Natural killer cell (primary cell): ENCODE results near the gene CCL14. TPM values are rescaled to one million over a fixed set of nuclear protein-coding genes. Genes with fewer than 3 reads are reported as not detected.
A peak's percentile ranks its signal among the peaks of the same experiment; 100 is the strongest.
"Not testable (repeated sequence)": the region's sequence is repeated elsewhere in the genome, so short reads cannot be mapped to it uniquely, and the experiment has no call there.

Source experiments
- ATAC-seq, 3 donors: fragments of 150-1000 bp in 2 of 3; fragments of 200-7000 bp in 1 of 3; cut with Tn5 transposase; 1 replicate in 1 of 3; 2 replicates in 2 of 3; pipeline ENCODE4 v1.10.0; 2021; ENCODE audit warnings: mild to moderate bottlenecking in 2 of 3, moderate library complexity in 2 of 3
- DNase-seq, 2 donors: peaks; one replicate each; pipeline versions ENCODE4 v3.0.0 to v3.0.0-alpha.2; 2013 to 2021; ENCODE audit warnings: mixed read lengths in 1 of 2
- H3K27ac ChIP-seq: one replicate; pipeline ENCODE4 v1.5.1; 2013; ENCODE audit warnings: mild to moderate bottlenecking, low read length
- H3K27me3 ChIP-seq: one replicate; pipeline ENCODE4 v1.6.1; 2013; ENCODE audit warnings: low read length; ENCODE audit not compliant: control insufficient read depth, insufficient read depth
- H3K36me3 ChIP-seq: one replicate; pipeline ENCODE4 v1.6.1; 2013; ENCODE audit warnings: low read length; ENCODE audit not compliant: control insufficient read depth, insufficient read depth
- H3K4me1 ChIP-seq: one replicate; pipeline ENCODE4 v1.6.1; 2013; ENCODE audit warnings: low read length; ENCODE audit not compliant: control insufficient read depth, insufficient read depth
- H3K4me3 ChIP-seq: one replicate; pipeline ENCODE4 v1.5.1; 2013; ENCODE audit warnings: low read length
- H3K9me3 ChIP-seq: one replicate; pipeline ENCODE4 v1.6.1; 2013; ENCODE audit warnings: low read length; ENCODE audit not compliant: control insufficient read depth, insufficient read depth
- H3K27ac Mint-ChIP-seq, 2 donors: one replicate each; pipeline ENCODE4 v1.8.0; 2022; ENCODE audit warnings: mild to moderate bottlenecking in 2 of 2, mixed read lengths in 2 of 2, moderate library complexity in 1 of 2
- H3K27me3 Mint-ChIP-seq, 2 donors: one replicate each; pipeline ENCODE4 v1.8.0; 2022; ENCODE audit warnings: low read depth in 2 of 2, mixed read lengths in 2 of 2
- H3K36me3 Mint-ChIP-seq: one replicate; pipeline ENCODE4 v1.8.0; 2022; ENCODE audit warnings: mixed read lengths
- H3K4me1 Mint-ChIP-seq, 2 donors: one replicate each; pipeline ENCODE4 v1.8.0; 2022; ENCODE audit warnings: mixed read lengths in 2 of 2
- H3K4me3 Mint-ChIP-seq: one replicate; pipeline ENCODE4 v1.8.0; 2022; ENCODE audit warnings: mild to moderate bottlenecking, moderate library complexity, mixed read lengths
- H3K9me3 Mint-ChIP-seq, 2 donors: one replicate each; pipeline ENCODE4 v1.8.0; 2022; ENCODE audit warnings: mixed read lengths in 2 of 2
- CTCF ChIP-seq: fragments of 200-600 bp; IDR thresholded peaks from one replicate; pipeline ENCODE4 v1.8.0; 2022; ENCODE audit warnings: antibody characterized with exemption
- WGBS: methylation state at CpG from one replicate; pipeline ENCODE4 v1.1.7; 2013; ENCODE audit warnings: missing lambda C conversion rate; ENCODE audit not compliant: insufficient coverage; 5-methylcytosine and 5-hydroxymethylcytosine counted together
- intact Hi-C: fragments of 100-400 bp; cut with micrococcal nuclease; formaldehyde crosslinking; loops from one replicate; pipeline ENCODE4 v1.14.2; 2022
- total RNA-seq, 4 donors: library from RNA; stranded (reverse); fragments of 120-200 nt in 1 of 4; gene quantifications; one replicate each; pipeline versions ENCODE4 v1.2.3 to v1.2.4, GENCODE V29; 2013 to 2022

CCL14 gene
- total RNA-seq, 3 donors from 2014 or later (not counting 1 experiment from before 2014, with no cell fraction given) = not detected

GRCh38 chr17:36000732-36001109 lies 14.2 kb upstream of the CCL14 start:
- Histone ChIP-seq H3K4me1 (peaks cover 3% of the 10 kb centered on the region), H3K36me3 (no peaks in the 10 kb centered on the region), H3K27me3 (no peaks in the 10 kb centered on the region), H3K4me3 (no peak overlapping the region), H3K27ac (no peak overlapping the region), H3K9me3 (no peaks in the 10 kb centered on the region)
- no peak overlapping the region for H3K27ac Mint-ChIP-seq
- intact Hi-C loops = no loop called here
- no peak for DNase-seq
- no peak overlapping the region for H3K4me3 Mint-ChIP-seq
- ATAC-seq = no peak
- no peak for TF ChIP-seq CTCF
- no peaks in the 10 kb centered on the region for H3K36me3 Mint-ChIP-seq
- peaks cover 32 to 34% of the 10 kb centered on the region in 2 donors for H3K4me1 Mint-ChIP-seq
- WGBS = 95% methylated on average over 6 of the region's 6 CpGs
- no peaks in the 10 kb centered on the region for H3K27me3 Mint-ChIP-seq
- H3K9me3 Mint-ChIP-seq = no peaks in the 10 kb centered on the region

GRCh38 chr17:35998756-35999155 lies 12.2 kb upstream of the CCL14 start:
- Mint-ChIP-seq H3K9me3 (no peaks in the 10 kb centered on the region), H3K4me1 (peaks cover 19 to 20% of the 10 kb centered on the region in 2 donors), H3K27ac (peak overlapping the region in 1 of 2 donors; percentile 76), H3K4me3 (no peak overlapping the region), H3K36me3 (no peaks in the 10 kb centered on the region), H3K27me3 (no peaks in the 10 kb centered on the region)
- no peaks in the 10 kb centered on the region for H3K4me1 ChIP-seq
- DNase-seq = no peak
- intact Hi-C loops = no loop called here
- H3K9me3 ChIP-seq = no peaks in the 10 kb centered on the region
- no peak overlapping the region for H3K27ac ChIP-seq
- H3K27me3 ChIP-seq = no peaks in the 10 kb centered on the region
- no peak for ATAC-seq
- WGBS = 91% methylated on average over 1 of the region's 1 CpG
- TF ChIP-seq CTCF = no peak
- H3K4me3 ChIP-seq = no peak overlapping the region
- H3K36me3 ChIP-seq = no peaks in the 10 kb centered on the region

DNA sequence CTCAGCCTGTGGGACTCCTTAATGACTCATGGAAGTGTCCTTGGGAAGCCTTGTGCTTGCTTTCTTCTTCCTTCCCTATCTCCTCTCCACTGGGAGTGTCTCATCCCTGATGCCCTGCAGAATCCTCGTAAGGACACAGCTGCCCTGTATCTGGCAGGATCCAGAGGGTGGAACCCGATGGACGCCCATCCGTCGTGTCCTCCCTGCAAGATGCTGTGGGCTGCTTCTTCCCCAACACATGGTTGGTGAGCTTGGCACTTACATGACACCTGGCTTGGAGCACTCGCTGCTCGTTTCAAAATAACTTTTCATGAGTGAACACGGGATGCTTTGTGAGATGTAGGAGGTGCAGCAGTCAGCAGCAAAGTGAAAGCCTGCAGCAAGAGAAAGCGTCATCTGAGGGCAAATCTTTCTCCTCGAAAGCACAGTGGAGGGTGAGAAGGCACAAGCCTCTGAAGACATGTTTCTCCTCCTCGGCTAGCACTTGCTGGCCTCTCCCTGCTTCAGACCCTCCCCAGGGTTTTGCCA lies 11.6 kb upstream of the CCL14 start:
- 83% methylated on average over 11 of the region's 11 CpGs for WGBS
- Histone ChIP-seq H3K27ac (no peak overlapping the region), H3K36me3 (no peaks in the 10 kb centered on the region), H3K9me3 (no peaks in the 10 kb centered on the region), H3K4me1 (no peaks in the 10 kb centered on the region), H3K27me3 (no peaks in the 10 kb centered on the region), H3K4me3 (no peak overlapping the region)
- H3K27me3 Mint-ChIP-seq = no peaks in the 10 kb centered on the region
- no peak overlapping the region for H3K4me3 Mint-ChIP-seq
- intact Hi-C loops = no loop called here
- TF ChIP-seq CTCF = no peak
- no peak for ATAC-seq
- H3K9me3 Mint-ChIP-seq = no peaks in the 10 kb centered on the region
- DNase-seq = no peak
- peak overlapping the region in 1 of 2 donors; percentile 76 for H3K27ac Mint-ChIP-seq
- no peaks in the 10 kb centered on the region for H3K36me3 Mint-ChIP-seq
- H3K4me1 Mint-ChIP-seq = peaks cover 15 to 18% of the 10 kb centered on the region in 2 donors

DNA sequence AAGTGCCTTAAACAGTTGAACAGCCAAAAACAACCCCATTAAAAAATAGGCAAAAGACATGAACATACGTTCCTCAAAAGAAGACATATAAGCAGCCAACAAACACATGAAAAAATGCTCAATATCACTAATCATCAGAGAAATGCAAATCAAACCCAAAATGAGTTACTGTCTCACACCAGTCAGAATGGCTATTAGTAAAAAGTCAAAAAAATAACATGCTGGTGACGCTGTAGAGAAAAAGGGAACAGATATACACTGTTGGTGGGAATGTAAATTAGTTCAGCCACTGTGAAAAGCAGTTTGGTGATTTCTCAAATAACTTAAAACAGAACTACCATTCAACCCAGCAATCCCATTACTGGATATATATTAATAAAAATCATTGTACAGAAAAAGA lies 8.8 kb upstream of the CCL14 start:
- H3K4me3 ChIP-seq, H3K27me3 Mint-ChIP-seq, H3K9me3 Mint-ChIP-seq, H3K9me3 ChIP-seq, DNase-seq, intact Hi-C loops, H3K27me3 ChIP-seq, H3K36me3 ChIP-seq, H3K4me3 Mint-ChIP-seq, H3K27ac Mint-ChIP-seq, H3K4me1 ChIP-seq, H3K36me3 Mint-ChIP-seq, ATAC-seq, H3K27ac ChIP-seq: not testable (repeated sequence)
- peaks cover 9 to 12% of the 10 kb centered on the region in 2 donors for H3K4me1 Mint-ChIP-seq
- 88% methylated on average over 1 of the region's 2 CpGs for WGBS
